DND-41 (cell line): ENCODE results near the gene TTC28.

Source experiments
- CTCF ChIP-seq: IDR thresholded peaks from 2 replicates; pipeline ENCODE4 v1.5.1; 2012; ENCODE audit warnings: borderline replicate concordance, low read length, moderate library complexity, mild to moderate bottlenecking; ENCODE audit not compliant: poor library complexity, severe bottlenecking; ENCODE audit errors: extremely low read depth
- EZH2 ChIP-seq: IDR thresholded peaks from 3 replicates; pipeline ENCODE4 v1.6.1; 2012; ENCODE audit warnings: borderline replicate concordance, low read depth, mild to moderate bottlenecking, moderate library complexity, low read length, inconsistent platforms; ENCODE audit not compliant: severe bottlenecking

- TF ChIP-seq CTCF (no peak), EZH2 (no peak)
Measured at GRCh38 chr22:28656181-28656580, 23.5 kb downstream of the TTC28 start.
